Vagina (tissue), 2 donors: ENCODE data around the gene ZNF711.
"Not testable (repeated sequence)": the region's sequence is repeated elsewhere in the genome, so short reads cannot be mapped to it uniquely, and the experiment has no call there.

ENCODE experiments used
- CTCF ChIP-seq, 3 experiments: fragments of 450-650 bp in 2 of 3; fragments of 200-600 bp in 1 of 3; sonication (generic) in 1 of 3; IDR thresholded peaks; one replicate each; pipeline ENCODE4 v1.5.1; 2017 to 2019; ENCODE audit warnings: antibody characterized with exemption in 3 of 3, mild to moderate bottlenecking in 2 of 3, moderate library complexity in 2 of 3
- POLR2A ChIP-seq, 2 donors: fragments of 450-650 bp; IDR thresholded peaks; one replicate each; pipeline ENCODE4 v1.6.1; 2017; ENCODE audit warnings: antibody characterized with exemption in 2 of 2, mild to moderate bottlenecking in 2 of 2, moderate library complexity in 2 of 2
- POLR2AphosphoS5 ChIP-seq, 2 donors: sonication (generic); formaldehyde crosslinking; IDR thresholded peaks; one replicate each; pipeline ENCODE4 v1.9.0; 2017; ENCODE audit warnings: antibody characterized with exemption in 2 of 2, mild to moderate bottlenecking in 2 of 2, low read depth in 1 of 2; ENCODE audit not compliant: insufficient read depth in 1 of 2

- not testable (repeated sequence) for TF ChIP-seq CTCF (IDR thresholded peaks at IDR 0.05); POLR2A (IDR thresholded peaks at IDR 0.05); POLR2AphosphoS5 (IDR thresholded peaks at IDR 0.05; ENCODE audit: insufficient read depth in 1 of 2, low read depth in 1 of 2)
Measured at GRCh38 chrX:85311348-85311747, 67.6 kb downstream of the ZNF711 start.
